ENCODE data around the gene TP53RK.
"Not testable (repeated sequence)": the region's sequence is repeated elsewhere in the genome, so short reads cannot be mapped to it uniquely, and the experiment has no call there.

The TP53RK gene

DNA sequence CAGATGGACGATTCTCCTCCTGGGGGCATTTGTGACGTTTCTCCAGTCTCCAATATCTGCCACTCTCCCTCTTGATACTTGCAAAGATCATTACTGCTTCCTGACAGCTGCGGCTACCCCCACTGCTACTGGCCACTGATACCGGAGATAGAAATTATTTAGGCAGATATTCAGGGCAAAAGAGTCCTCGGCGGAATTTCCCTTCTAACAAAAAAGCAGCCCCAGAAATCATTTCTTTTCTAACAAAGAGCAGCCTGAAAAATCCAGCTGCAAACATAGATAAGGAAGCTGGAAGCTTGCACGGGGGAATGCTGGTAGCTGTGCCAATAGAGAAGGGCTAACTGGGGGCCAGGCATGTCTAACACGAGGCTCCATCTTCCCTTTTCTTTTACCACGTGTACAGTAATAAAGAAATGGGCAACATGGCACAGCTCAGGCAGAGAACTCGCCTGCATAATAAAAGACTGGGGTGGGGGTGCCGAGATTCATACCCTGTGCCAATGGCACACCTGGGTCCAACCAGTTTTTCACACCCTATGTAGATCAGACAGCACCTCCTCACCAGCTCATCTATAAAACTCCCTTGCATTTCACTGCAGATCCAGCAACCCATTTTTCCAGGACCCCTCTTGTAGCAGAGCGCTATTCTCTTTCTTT, 6.1 kb downstream of the TP53RK start:
- FAIRE-seq (no peak), DNase-seq (ENCODE audit: insufficient read length, low spot score) (no peak)
- TF ChIP-seq, protein P1, sequence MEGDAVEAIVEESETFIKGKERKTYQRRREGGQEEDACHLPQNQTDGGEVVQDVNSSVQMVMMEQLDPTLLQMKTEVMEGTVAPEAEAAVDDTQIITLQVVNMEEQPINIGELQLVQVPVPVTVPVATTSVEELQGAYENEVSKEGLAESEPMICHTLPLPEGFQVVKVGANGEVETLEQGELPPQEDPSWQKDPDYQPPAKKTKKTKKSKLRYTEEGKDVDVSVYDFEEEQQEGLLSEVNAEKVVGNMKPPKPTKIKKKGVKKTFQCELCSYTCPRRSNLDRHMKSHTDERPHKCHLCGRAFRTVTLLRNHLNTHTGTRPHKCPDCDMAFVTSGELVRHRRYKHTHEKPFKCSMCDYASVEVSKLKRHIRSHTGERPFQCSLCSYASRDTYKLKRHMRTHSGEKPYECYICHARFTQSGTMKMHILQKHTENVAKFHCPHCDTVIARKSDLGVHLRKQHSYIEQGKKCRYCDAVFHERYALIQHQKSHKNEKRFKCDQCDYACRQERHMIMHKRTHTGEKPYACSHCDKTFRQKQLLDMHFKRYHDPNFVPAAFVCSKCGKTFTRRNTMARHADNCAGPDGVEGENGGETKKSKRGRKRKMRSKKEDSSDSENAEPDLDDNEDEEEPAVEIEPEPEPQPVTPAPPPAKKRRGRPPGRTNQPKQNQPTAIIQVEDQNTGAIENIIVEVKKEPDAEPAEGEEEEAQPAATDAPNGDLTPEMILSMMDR (IDR thresholded peaks at IDR 0.05; ENCODE audit: insufficient read depth, missing control alignments) = no peak

DNA sequence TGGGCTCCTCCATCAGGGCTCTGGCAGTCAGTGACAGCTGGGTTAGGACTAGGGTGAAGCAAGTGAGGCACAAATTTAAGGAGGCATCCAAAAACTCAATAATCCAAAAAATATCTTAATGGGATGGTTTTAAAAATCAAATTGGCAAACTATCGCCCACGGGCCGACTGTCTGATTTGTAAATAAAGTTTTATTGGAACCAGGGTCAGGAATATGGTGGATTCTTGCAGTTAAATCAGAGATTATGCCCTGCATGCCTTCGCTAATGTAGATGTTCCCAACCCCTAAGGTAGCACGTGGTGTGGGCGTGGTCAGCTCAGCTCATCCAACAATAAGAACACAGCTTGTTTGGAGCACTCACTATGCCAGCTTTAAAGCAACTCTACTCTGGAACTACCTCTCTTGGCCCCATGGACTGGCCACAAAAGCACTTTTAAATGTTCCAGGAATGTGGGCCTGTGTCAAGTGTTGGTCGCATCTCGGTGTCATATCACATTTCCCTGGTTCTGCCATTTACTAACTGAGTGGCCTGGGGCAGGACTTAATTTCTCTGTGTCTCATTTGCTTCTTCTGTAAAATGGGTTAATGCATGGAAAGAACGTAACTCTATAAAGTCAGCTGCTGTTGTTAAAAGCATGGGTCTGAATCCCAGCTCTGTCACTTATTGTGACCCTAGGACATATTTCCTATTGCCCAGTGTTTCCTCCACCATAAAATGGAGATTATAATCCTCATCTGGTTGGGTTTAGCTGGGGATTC, 7.0 kb downstream of the TP53RK start:
- TF ChIP-seq, protein P1 (IDR thresholded peaks at IDR 0.05; ENCODE audit: insufficient read depth, missing control alignments) = no peak

DNA sequence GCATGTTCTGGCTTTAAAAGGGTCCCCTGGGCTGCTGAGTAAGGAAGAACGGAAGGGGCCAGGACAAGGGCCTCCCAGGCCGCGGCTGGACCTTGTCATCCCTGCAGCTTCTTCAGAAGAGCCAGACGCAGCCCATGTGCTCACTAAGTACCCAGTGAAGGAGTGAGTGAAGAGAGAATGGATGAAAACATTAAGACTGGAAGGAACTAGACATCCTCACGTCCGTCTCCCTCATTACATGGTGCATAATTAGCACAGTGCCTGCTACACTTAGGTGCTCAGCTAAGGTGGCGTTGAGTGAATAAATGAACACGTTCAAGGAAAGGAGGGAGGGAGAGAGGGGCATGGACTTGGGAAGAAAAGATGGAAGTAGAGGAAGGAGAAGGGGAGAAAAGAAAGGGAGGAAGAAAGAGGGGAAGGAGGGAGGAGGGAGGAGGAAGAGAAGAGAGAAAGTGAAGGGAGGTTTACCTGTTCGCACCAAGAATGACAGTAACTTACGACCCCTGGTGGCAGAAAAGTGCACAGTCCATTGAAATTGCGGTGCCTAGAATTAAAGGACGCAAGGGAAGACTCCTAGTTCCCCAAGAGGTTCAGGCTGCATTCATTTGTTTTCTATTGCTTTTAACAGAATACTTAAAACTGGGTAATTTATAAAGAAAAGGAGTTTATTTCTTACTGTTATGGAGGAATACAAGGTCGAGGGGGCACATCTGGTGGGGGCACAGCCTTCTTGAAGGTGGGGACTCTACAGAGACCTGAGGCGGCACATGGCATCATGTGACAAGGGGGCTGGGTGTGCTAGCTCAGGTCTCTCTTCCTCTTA, 8.0 kb downstream of the TP53RK start:
- TF ChIP-seq, protein P1 (IDR thresholded peaks at IDR 0.05; ENCODE audit: insufficient read depth, missing control alignments) = peak; percentile 90
- FAIRE-seq (no peak), DNase-seq (ENCODE audit: insufficient read length, low spot score) (peak; percentile 33)

More for the DNA sequence above, 7.0 kb downstream of the TP53RK start:
- DNase-seq (ENCODE audit: insufficient read length, low spot score) (no peak), FAIRE-seq (no peak)

DNA sequence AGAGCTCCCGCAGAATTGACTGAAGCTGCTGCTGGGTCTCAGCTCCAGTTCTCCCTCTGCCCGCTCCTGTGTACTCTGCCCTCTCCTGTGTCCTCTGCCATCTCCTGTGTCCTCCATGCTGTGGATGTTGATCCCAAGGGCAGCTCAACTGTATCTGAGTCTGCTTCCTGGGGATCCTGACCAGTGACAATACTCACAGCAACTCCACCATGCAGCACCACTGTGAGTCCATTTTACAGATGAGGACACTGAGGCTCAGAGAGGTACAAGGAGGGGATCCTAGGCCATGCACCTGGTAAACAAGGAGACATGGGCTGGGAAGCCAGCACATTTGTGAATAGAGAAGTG, 8.6 kb downstream of the TP53RK start:
- DNase-seq (ENCODE audit: insufficient read length, low spot score) (no peak), FAIRE-seq (no peak)
- TF ChIP-seq, protein P1 (IDR thresholded peaks at IDR 0.05; ENCODE audit: insufficient read depth, missing control alignments) = no peak

DNA sequence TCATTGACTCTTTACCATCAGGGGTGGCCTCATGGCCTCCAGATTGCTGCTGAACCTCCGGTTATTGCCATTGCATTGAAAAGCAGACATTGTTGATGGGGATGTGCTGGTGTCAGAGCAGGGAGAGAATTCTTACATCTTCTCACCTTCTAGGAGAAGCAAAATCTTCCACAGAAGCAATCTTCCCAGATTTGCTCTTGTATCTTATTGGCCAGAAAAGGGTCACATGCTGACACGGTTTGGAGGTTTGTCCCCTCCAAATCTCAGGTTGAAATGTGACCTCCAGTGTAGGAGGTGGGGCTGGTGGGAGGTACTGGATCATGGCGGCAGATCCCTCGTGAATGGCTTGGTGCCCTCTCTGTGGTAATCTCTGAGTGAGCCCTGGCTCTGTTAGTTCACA, 10.7 kb downstream of the TP53RK start:
- FAIRE-seq (no peak), DNase-seq (ENCODE audit: insufficient read length, low spot score) (no peak)
- TF ChIP-seq, protein P1 (IDR thresholded peaks at IDR 0.05; ENCODE audit: insufficient read depth, missing control alignments) = no peak

DNA sequence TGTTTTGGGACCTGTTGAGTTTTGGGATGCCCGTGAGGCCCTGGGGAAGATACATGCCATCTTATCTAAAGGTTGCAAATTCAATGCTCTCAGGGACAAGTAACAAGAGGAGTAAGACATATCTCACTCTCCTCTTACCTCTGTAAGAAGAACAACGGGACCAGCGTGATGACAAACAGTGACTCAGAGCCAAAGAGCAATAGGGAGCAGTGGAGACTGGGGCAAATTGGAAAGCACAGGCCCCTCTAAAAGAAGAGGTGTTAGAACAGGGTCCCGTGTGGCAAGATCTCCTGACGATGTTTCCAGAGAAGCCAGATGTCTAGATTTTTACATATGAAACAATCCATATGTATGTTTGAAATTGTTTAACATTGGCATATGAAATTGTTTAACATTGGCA, 11.6 kb downstream of the TP53RK start:
- TF ChIP-seq, protein P1 (IDR thresholded peaks at IDR 0.05; ENCODE audit: insufficient read depth, missing control alignments) = no peak
- FAIRE-seq (no peak), DNase-seq (ENCODE audit: insufficient read length, low spot score) (no peak)

DNA sequence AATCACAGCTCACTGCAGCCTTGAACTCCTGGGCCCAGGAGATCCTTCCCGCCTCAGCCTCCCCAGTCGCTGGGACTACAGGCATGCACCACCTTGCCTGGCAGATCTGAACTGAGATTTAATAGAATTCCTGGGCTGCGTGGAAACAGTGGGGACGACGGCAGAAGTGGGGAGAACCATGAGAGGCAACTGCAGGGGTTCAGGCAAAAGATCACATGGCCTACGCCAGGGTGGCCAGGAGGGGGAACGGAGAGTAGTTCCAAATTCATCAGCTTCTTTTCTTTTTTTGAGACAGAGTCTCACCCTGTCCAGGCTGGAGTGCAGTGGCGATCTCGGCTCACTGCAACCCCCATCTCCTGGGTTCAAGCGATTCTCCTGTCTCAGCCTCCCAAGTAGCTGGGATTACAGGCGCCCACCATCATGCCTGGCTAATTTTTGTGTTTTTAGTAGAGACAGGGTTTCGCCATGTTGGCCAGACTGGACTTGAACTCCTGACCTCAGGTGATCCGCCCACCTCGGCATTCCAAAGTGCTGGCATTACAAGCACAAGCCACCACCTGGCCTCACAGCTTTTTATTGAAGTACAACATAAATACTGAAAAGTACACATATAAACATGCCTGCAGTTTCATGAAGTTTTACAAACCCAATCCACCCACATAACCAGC, 12.5 kb downstream of the TP53RK start:
- DNase-seq (ENCODE audit: insufficient read length, low spot score); FAIRE-seq: not testable (repeated sequence)
